A673 (cell line): ENCODE data around the gene LCN15.

Experiments used
- CTCF ChIP-seq: fragments of 300-800, 200-600 bp; sonication (generic); conservative IDR thresholded peaks from 2 replicates; pipeline ENCODE4 v1.5.1; 2017; ENCODE audit warnings: low read depth, mild to moderate bottlenecking, antibody characterized with exemption, low read length, moderate library complexity, mixed read lengths
- EZH2 ChIP-seq: fragments of 200-600 bp; sonication (generic); IDR thresholded peaks from 2 replicates; pipeline ENCODE4 v1.6.1; 2017; ENCODE audit warnings: borderline replicate concordance, low read depth, mild to moderate bottlenecking, mixed read lengths, antibody characterized with exemption, low read length; ENCODE audit not compliant: poor library complexity, severe bottlenecking

DNA sequence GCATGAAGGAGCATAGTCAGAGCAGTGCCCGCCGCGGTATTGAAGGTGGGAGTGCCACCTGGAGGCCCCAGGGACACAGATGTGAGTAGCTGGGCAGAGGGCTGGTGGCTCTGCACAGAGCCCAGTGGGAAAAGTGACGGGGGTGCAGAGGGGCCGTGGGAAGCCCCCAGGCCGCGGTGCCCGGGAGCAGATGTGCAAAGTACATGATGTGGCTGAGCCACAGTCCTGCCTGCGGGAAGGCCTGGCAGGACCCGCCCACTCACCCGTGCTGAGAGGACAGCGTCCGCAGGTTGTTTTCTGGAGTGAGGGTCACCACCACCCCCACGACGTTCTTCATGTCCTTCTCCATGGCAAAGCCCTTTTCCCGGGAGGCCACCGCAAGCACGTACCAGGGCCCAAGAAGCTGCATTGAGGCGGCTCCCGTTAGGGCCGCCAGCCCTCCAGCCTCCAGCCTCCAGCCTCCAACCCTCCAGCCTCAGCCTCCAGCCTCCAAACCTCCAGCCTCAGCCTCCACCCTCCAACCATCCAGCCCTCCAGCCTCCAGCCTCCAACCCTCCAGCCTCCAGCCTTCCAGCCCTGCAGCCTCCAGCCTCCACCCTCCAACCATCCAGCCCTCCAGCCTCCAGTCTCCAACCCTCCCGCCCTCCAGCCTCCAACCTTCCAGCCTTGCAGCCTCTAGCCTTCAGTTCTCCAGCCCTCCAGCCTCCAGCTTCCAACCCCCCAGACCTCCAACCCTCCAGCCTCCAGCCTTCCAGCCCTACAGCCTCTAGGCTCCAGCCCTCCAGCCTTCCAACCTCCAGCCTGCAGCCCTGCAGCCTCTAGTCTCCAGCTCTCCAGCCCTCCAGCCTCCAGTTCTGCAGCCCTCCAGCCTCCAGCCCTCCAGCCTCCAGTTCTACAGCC lies 16.9 kb downstream of the LCN15 start:
- no peak for TF ChIP-seq CTCF
- TF ChIP-seq EZH2, result no peak
